CD4-positive, alpha-beta T cell treated with Interleukin-21 for 1 hour (primary cell): ENCODE measurements around the gene PUS1.
"Not testable (repeated sequence)": the region's sequence is repeated elsewhere in the genome, so short reads cannot be mapped to it uniquely, and the experiment has no call there.

ENCODE experiments used
- DNase-seq: peaks from one replicate; pipeline ENCODE4 v3.0.0-alpha.2; 2020

The PUS1 gene

GRCh38 chr12:131965073-131965472 is 36.0 kb downstream of the PUS1 start:
- no peak for DNase-seq

DNA sequence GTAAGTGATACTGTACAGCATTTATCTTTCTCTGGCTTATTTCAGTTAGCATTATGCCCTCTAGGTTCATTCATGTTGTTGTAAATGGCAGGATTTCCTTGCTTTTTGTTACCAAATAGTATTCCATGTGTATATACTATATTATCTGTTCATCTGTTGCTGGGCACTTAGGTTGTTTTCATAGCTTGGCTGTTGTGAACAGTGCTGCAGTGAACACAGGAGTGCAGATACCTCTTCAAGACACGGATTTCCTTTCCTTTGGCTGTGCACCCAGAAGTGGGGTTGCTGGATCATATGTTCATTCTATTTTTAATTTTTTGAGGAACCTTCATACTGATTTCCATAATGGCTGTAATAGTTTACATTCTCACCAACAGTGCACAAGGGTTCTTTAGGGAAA is 42.1 kb downstream of the PUS1 start:
- DNase-seq: no peak

GRCh38 chr12:131975228-131975627 is 46.2 kb downstream of the PUS1 start:
- no peak for DNase-seq

DNA sequence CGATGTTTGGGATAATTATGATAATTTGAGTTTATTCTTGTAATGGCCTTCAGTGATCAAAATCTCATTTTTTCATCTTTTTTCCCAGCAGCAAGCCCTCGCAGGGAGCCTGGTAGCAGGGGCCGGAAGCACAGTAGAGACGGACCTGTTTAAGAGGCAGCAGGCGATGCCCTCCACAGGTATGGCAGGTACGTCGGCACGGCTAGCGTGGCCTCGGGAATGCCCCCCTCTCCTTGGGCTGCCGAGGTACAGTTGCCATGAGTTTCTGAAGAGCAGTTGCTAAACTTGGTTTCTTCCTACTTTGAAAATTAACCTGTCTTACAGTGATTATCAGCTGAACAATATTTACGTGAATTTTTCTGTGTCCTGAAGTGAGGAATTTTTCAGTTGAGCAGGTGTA is 50.5 kb downstream of the PUS1 start:
- DNase-seq: no peak

DNA sequence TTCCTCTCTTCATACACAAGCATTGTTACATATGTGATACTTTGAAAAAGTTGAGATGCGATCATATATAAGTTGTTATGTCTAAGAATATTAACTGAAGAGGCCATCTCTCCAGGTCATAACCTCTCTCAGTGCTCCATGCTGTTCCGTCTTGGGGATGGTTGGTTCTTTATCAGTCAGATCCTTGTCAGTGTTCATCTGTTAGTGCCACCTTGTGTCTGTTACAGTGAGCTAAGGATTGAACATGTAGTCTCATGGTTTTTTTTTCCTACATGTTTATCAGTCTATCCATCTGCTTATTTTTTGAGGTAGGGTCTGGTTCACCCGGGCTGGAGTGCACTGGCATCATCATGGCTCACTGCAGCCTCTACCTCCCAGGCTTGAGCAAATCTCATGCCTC is 51.2 kb downstream of the PUS1 start:
- DNase-seq: no peak

DNA sequence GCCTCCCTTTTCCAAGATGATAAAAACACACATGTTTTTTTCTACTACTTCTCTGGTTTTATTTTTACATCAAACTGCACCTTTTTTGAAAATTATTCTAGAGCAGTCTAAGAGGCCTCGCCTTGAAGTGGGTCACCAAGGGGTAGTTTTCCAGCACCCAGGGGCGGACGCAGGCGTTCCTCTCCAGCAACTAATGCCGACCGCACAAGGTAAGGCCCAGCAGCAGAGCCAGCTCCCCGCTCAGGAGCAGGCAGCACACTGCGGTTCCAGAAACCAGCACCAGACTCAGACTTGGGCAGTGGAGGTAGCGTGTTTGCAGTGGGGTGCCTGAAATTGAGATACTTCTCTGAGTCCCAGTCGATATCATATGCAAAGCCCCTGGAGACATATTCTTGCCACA is 52.3 kb downstream of the PUS1 start:
- no peak for DNase-seq

- DNase-seq: no peak
Observed at GRCh38 chr12:131982041-131982440, 53.0 kb downstream of the PUS1 start.

DNA sequence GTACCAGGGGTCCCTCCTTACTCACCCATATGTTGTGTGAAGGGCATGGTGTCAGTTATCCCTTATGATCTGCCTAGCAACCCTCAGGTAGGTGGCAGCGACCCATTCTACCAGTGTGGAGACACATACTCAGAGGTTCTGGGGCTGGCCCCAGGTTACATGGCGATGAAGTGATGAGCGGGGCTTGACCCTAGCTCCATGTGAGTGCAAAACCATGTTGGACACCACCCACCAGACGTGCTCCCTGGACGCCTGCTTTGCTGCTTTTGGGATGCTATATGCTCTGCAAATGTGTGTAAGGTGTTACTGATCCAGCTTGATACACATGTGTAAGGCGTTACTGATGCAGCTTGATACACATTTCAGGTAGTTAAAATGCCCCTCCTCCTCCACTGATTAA is 54.0 kb downstream of the PUS1 start:
- no peak for DNase-seq

DNA sequence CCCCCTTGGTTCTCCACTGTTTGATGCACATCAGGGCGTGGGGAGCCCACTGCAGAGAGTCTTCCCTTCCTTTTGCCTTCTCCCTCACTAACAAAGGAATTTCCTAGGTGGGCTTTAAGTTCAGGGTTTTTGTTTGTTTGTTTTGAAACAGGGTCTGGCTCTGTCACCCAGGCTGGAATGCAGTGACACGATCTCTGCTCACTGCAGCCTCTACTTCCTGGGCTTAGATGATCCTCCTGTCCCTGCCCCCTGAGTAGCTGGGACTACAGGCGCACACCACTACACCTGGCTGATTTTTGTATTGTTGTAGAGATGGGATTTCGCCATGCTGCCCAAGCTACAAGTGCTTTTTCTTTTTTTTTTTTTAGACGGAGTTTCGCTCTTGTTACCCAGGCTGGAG is 54.5 kb downstream of the PUS1 start:
- DNase-seq: no peak

DNA sequence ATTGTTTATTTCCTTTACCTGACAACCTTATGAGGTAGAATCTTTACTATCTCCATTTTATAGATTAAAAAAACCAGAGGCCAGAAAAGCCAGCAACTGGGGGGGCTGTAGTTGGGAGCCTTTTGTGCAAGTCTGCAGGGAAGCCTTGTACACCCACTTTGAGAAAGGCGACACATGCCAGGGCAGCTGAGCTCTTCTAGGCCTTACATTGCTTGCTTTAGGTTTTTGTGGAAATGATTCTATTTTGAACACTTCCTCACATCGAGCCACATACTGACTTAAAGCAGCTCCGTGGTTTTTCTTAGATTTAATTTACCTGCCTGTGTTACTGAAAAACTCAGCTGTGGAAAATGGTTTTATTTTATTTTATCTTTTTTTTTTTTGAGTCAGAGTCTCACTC is 55.3 kb downstream of the PUS1 start:
- DNase-seq: no peak

- DNase-seq: not testable (repeated sequence)
Observed at GRCh38 chr12:131985510-131985875, 56.4 kb downstream of the PUS1 start.

GRCh38 chr12:131986361-131986760 is 57.3 kb downstream of the PUS1 start:
- DNase-seq: no peak

- DNase-seq: no peak
Observed at GRCh38 chr12:131986910-131987309, 57.8 kb downstream of the PUS1 start.

- no peak for DNase-seq
Observed at GRCh38 chr12:131987552-131987951, 58.5 kb downstream of the PUS1 start.

GRCh38 chr12:131988054-131988796 is 59.1 kb downstream of the PUS1 start:
- DNase-seq: no peak

GRCh38 chr12:131989021-131989420 is 59.9 kb downstream of the PUS1 start:
- DNase-seq: no peak

DNA sequence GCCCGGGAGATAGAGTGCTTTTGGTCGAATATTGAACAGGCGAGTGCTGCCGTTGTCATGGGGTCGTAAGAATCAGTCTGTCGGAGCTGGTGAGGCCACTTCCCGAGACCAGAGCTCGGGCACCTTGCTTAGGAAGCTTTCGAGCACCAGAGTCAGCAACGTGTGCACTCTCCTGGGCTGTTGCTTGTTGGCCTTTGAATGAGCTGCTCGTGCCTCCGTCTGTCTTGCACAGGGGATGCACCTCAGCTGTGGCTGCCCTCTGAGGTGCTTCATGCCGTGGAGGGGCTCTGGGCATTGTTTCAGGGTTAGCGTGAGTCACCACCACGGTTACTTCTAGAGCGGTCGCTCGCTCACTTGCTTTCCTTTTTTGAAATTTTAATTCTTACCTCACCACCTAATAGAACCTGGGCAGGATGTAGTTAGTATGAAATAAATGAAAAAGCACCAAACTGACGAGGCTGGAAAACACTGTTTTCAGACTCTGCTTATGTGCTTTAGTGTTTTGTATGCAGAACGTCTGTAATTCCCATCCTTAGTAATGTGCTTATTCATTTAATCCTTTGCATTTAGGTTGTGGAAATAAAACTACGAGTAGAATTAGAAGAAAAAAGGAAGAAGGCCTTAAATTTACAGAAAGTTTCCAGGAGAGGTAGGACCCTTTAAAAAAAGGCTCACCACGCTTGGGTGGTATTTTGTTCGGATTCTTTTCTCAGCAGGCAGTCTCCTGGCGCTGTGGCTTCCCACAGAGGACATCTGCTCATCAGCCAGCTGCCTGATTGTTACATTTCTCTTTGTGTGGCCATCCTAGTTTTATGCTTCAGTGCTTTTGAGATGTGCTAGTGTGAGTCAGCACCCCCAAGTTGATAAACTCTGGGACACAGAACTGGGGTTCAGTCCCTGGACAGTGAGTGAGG is 61.2 kb downstream of the PUS1 start:
- no peak for DNase-seq

GRCh38 chr12:131990980-131991305 is 61.9 kb downstream of the PUS1 start:
- no peak for DNase-seq

- no peak for DNase-seq
Observed at GRCh38 chr12:131991816-131992430, 62.8 kb downstream of the PUS1 start.

DNA sequence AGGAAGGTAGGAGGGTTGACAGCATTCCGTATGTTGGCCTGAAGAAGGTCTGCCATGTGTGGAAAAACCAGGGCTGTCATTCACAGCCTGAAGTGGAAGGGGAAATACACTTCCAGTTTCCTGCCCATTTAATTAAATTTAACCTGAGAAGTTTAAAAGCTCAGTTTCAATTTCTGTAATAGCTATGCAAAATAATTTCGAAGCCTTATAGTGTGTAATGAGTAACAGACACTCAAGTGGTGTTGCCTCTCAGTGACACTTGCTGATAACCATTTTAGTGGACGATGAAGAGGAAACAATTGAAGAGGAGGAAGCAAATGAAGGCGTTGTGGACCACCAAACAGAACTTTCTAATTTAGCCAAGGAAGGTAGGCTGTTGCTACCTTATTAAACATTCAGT is 65.5 kb downstream of the PUS1 start:
- no peak for DNase-seq
